Activated naive CD4-positive, alpha-beta T cell treated with Interleukin-2 at 50 U/mL for 16 hours (primary cell): ENCODE measurements around the gene DIRAS1.
"Not testable (repeated sequence)": the region's sequence is repeated elsewhere in the genome, so short reads cannot be mapped to it uniquely, and the experiment has no call there.

ENCODE experiments used
- DNase-seq: peaks from one replicate; pipeline ENCODE4 v3.0.0-alpha.2; 2020

Gene DIRAS1

DNA sequence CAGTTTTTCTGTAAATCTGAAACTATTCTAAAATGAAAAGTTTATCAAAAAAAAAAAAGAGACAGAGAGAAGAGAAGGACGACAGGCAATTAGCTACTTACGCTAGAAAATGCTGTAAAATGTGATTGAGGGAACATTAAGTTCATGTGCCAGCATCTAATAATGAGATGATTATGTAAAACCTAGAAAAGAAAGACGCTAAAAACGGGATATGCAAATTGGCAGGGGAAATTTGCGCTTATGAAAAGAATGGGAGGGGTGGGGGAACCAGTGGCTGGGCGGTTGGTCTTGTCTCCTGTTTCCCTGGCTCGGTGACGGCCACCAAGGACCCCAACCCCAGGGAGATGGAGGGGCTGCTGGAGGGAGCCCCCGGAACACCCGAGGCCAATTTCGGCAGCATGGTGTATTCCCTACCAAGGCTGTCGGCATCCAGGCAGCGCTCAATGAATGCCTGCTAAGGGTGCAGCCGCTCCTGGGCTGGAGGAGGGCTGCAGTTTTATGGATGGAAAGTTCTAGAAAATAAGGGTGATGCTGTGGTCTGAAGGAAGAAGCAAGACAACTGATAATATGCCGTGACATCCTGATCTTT, 52.9 kb downstream of the DIRAS1 start:
- no peak for DNase-seq

DNA sequence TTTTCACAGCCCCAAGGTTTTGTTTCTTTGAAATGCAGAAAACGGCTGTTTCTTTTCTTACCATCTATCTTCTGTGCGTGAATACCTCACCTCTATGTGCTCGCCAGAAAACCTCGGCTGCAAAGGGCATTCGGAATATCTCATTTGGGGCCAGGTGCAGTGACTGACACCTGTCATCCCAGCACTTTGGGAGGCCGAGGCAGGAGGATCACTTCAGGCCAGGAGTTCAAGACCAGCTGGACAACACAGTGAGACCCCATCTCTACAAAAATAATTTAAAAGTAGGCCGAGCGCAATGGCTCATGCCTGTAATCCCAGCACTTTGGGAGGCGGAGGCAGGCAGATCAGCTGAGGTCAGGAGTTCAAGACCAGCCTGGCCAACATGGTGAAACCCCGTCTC, 53.8 kb downstream of the DIRAS1 start:
- not testable (repeated sequence) for DNase-seq

DNA sequence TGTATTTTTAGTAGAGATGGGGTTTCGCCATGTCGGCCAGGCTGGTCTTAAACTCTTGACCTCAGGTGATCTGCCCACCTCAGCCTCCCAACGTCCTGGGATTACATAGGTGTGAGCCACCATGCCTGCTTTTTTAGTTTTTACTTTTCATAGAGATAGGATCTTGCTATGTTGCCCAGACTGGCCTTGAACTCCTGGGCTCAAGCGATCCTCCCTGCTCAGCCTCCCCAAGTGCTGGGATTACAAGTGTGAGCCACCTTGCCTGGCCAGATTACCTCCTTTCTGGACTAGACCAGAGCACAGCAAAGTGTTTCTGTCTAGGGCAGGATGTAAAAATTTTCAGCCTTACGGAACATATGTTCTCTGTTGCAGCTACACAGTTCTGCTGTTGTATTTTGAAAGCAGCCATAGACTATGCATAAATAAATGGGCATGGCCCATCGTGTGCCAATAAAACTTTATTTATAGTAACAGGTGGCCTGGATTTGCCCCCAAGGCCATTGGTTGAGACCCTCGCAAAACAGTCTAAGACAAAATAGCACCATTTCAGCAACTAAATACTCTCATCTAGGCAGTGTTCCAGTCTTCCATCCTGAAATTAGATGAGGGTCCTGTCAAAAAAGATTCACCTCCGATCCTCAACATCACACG, 54.7 kb downstream of the DIRAS1 start:
- no peak for DNase-seq

DNA sequence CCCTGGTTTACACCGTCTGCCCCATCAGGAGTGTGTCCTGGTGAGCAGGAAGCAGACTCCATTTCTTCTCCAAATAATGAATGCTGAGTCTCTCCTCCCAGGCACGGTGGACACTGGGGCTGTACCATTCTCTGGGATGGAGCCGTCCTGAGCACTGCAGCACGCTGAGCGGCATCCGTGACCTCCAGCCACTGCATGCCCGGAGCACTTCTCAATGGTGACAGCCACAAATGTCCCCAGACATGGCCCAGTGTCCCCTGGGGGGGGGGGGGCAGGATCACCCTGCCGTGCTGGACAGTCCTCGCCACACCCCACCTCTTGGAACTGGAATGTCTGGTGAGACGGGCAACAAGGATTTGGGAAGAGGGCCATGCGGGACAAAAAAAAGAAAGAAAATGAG, 56.1 kb downstream of the DIRAS1 start:
- no peak for DNase-seq
